ENCODE results near the gene CCDC148. TPM values are rescaled to one million over a fixed set of nuclear protein-coding genes. Genes with fewer than 3 reads are reported as not detected.

The CCDC148 gene
- total and polyA plus RNA-seq, 2 donors (not counting 1 experiment from before 2014, with no cell fraction given) = not detected

DNA sequence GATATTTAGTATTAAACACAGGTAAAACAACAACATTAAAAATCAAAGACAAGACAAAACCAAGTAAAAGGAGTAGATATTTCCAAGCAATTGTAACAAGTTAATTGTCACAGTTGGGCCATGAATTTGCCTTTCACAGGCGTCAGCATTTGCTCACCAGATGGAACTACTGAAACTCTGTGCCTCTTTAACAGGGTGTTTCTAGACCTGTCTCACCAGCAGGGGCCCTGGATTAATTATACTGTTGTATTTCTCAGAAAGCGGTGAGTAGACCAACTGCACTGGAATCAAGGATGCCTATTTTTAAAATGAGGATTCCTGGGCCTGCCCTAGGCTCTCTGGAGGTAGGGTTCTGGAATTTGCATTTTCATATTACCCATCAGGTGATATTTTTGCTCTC, 262.3 kb downstream of the CCDC148 start:
- Mint-ChIP-seq H3K27ac (no peak overlapping the region), H3K9me3 (ENCODE audit: insufficient read depth) (no peaks in the 10 kb centered on the region), H3K27me3 (no peaks in the 10 kb centered on the region), H3K4me1 (peaks cover 35% of the 10 kb centered on the region), H3K4me3 (no peak overlapping the region)
- H3K9me3 ChIP-seq (ENCODE audit: control extremely low read depth in 1 of 3, control insufficient read depth in 2 of 3, insufficient read depth in 1 of 3, low read length in 2 of 3) = no peaks in the 10 kb centered on the region
- no peak overlapping the region for H3K9ac ChIP-seq (ENCODE audit: low read length)
- no peak for DNase-seq
- peaks cover 20 to 29% of the 10 kb centered on the region in 2 donors for H3K4me1 ChIP-seq (ENCODE audit: control insufficient read depth in 2 of 2, insufficient read depth in 2 of 2, low read length in 2 of 2)
- TF ChIP-seq EZH2 (IDR thresholded peaks at IDR 0.05; ENCODE audit: borderline replicate concordance, insufficient read depth, low read depth, low read length, poor library complexity, severe bottlenecking) = no peak
- TF ChIP-seq, protein P1, sequence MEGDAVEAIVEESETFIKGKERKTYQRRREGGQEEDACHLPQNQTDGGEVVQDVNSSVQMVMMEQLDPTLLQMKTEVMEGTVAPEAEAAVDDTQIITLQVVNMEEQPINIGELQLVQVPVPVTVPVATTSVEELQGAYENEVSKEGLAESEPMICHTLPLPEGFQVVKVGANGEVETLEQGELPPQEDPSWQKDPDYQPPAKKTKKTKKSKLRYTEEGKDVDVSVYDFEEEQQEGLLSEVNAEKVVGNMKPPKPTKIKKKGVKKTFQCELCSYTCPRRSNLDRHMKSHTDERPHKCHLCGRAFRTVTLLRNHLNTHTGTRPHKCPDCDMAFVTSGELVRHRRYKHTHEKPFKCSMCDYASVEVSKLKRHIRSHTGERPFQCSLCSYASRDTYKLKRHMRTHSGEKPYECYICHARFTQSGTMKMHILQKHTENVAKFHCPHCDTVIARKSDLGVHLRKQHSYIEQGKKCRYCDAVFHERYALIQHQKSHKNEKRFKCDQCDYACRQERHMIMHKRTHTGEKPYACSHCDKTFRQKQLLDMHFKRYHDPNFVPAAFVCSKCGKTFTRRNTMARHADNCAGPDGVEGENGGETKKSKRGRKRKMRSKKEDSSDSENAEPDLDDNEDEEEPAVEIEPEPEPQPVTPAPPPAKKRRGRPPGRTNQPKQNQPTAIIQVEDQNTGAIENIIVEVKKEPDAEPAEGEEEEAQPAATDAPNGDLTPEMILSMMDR (IDR thresholded peaks at IDR 0.05) = no peak
- no peak overlapping the region for H3K27ac ChIP-seq (ENCODE audit: low read length in 2 of 2)
- no peak for ATAC-seq (ENCODE audit: low read depth)
- no peaks in the 10 kb centered on the region for H3K79me2 ChIP-seq (ENCODE audit: control insufficient read depth, insufficient read depth, low read length)
- intact Hi-C loops (cut with micrococcal nuclease) = loop anchor here (5.0 kb wide), 1 partner anchor 263 kb away; the partner anchor contains the start of genes CCDC148 and PKP4
- ChIA-PET POLR2A (no interaction called here), CTCF (no interaction called here)
- no peak overlapping the region for H3K4me3 ChIP-seq (ENCODE audit: control extremely low read depth in 1 of 5, extremely low read depth in 1 of 5, insufficient read depth in 1 of 5, low read depth in 2 of 5, low read length in 4 of 5)
- H3K4me2 ChIP-seq (replicated peaks; ENCODE audit: low read depth, low read length, poor library complexity, severe bottlenecking) = no peak overlapping the region
- 86% methylated on average over 1 of the region's 2 CpGs for WGBS (ENCODE audit: insufficient coverage)
- H3K36me3 ChIP-seq (replicated peaks in 1 of 2; ENCODE audit: control extremely low read depth in 1 of 2, control insufficient read depth in 1 of 2, extremely low read depth in 1 of 2, insufficient read depth in 2 of 2, low read length in 1 of 2) = no peaks in the 10 kb centered on the region
- no peaks in the 10 kb centered on the region for H4K20me1 ChIP-seq (ENCODE audit: control insufficient read depth, insufficient read depth, low read length, poor library complexity, severe bottlenecking)
- no peaks in the 10 kb centered on the region for H3K27me3 ChIP-seq (replicated peaks in 1 of 4; ENCODE audit: control extremely low read depth in 1 of 4, control insufficient read depth in 3 of 4, insufficient read depth in 4 of 4, low read length in 3 of 4)
- no peak overlapping the region for H2AFZ ChIP-seq (ENCODE audit: insufficient read depth, low read depth, low read length, poor library complexity, severe bottlenecking)

DNA sequence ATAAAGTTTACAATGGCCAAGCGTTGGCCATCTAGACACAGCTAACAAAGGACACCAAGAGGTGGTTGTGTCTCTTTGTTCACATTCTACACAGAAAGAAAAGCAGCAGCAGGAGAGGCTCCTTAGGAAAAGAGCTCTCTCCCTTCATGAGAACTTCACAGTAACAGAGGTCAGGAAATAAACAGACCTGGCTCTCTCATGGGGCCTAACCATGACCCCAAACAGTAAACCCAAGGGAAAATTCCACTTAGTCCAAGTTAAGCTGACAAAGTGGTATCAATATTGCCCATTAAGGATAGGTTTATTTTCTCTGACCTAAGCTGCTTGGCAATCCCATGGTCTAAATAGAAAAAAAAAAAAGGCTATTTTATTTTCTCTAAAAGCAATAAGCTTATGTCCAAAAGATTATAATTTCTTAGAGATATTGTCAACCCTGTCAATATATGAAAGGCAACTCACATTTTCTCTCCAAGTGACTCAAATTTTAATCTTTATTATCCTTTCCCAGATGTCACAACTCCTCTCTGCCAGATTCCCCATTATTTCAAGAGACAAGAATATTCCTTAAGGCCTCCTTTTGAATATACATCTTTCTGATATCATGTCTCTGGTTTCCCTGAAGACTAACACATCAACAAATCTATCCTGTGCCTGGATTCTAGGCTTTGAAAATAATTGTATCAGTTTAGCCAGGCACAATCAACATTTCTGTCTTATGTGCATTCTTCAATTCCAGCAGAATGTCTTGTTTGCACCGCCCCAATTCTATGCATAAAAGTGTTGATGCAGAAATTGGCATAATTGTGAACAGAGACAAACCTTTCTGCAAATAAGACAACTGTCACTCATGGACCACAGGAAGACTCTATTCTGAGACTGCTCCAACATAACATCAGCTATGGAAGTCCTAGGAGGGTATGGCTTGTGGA, 263.8 kb downstream of the CCDC148 start:
- ATAC-seq (ENCODE audit: low read depth) = no peak
- ChIA-PET CTCF (interaction anchor here (0.9 to 1.7 kb wide), 3 partner anchors 10 to 22 kb away, joined by 3 to 6 read pairs (median 5); no protein-coding TSS in a partner anchor), POLR2A (no interaction called here)
- Histone ChIP-seq H3K4me3 (ENCODE audit: control extremely low read depth in 1 of 5, extremely low read depth in 1 of 5, insufficient read depth in 1 of 5, low read depth in 2 of 5, low read length in 4 of 5) (no peak overlapping the region), H3K27ac (ENCODE audit: low read length in 2 of 2) (no peak overlapping the region), H3K9ac (ENCODE audit: low read length) (no peak overlapping the region), H3K27me3 (replicated peaks in 1 of 4; ENCODE audit: control extremely low read depth in 1 of 4, control insufficient read depth in 3 of 4, insufficient read depth in 4 of 4, low read length in 3 of 4) (no peaks in the 10 kb centered on the region), H3K79me2 (ENCODE audit: control insufficient read depth, insufficient read depth, low read length) (no peaks in the 10 kb centered on the region), H3K4me2 (replicated peaks; ENCODE audit: low read depth, low read length, poor library complexity, severe bottlenecking) (no peak overlapping the region), H4K20me1 (ENCODE audit: control insufficient read depth, insufficient read depth, low read length, poor library complexity, severe bottlenecking) (no peaks in the 10 kb centered on the region), H3K36me3 (replicated peaks in 1 of 2; ENCODE audit: control extremely low read depth in 1 of 2, control insufficient read depth in 1 of 2, extremely low read depth in 1 of 2, insufficient read depth in 2 of 2, low read length in 1 of 2) (no peaks in the 10 kb centered on the region), H2AFZ (ENCODE audit: insufficient read depth, low read depth, low read length, poor library complexity, severe bottlenecking) (no peak overlapping the region), H3K4me1 (ENCODE audit: control insufficient read depth in 2 of 2, insufficient read depth in 2 of 2, low read length in 2 of 2) (peaks cover 23 to 34% of the 10 kb centered on the region in 2 donors), H3K9me3 (ENCODE audit: control extremely low read depth in 1 of 3, control insufficient read depth in 2 of 3, insufficient read depth in 1 of 3, low read length in 2 of 3) (no peaks in the 10 kb centered on the region)
- intact Hi-C loops (cut with micrococcal nuclease) = loop anchor here (5.0 kb wide), 1 partner anchor 265 kb away; the partner anchor contains the start of genes CCDC148 and PKP4
- WGBS (ENCODE audit: insufficient coverage) = no CpG with 5 or more reads among the region's 2 CpGs
- no peak overlapping the region for H3K4me3 Mint-ChIP-seq
- TF ChIP-seq EZH2 (IDR thresholded peaks at IDR 0.05; ENCODE audit: borderline replicate concordance, insufficient read depth, low read depth, low read length, poor library complexity, severe bottlenecking) = no peak
- TF ChIP-seq, protein P1 (IDR thresholded peaks at IDR 0.05) = no peak
- H3K27ac Mint-ChIP-seq = no peak overlapping the region
- H3K9me3 Mint-ChIP-seq (ENCODE audit: insufficient read depth) = no peaks in the 10 kb centered on the region
- H3K4me1 Mint-ChIP-seq = peaks cover 35% of the 10 kb centered on the region
- no peak for DNase-seq
- H3K27me3 Mint-ChIP-seq = no peaks in the 10 kb centered on the region
